Cardiac muscle cell (in vitro differentiated cells and primary cell): ENCODE data around the gene YPEL1. TPM values are rescaled to one million over a fixed set of nuclear protein-coding genes. Genes with fewer than 3 reads are reported as not detected.

Experiments
- DNase-seq, 2 donors: peaks; one replicate each; pipeline versions ENCODE4 v3.0.0 to v3.0.0-alpha.2; 2010 to 2017; ENCODE audit warnings: low read depth in 1 of 2, low spot score in 1 of 2
- H3K27ac ChIP-seq: fragments of 200-600 bp; sonication (generic); 2 replicates; pipeline ENCODE4 v1.5.1; 2016
- H3K27me3 ChIP-seq: fragments of 200-600 bp; sonication (generic); 2 replicates; pipeline ENCODE4 v1.6.0; 2016; ENCODE audit warnings: control low read depth
- H3K36me3 ChIP-seq: fragments of 200-600 bp; sonication (generic); 2 replicates; pipeline ENCODE4 v1.5.1; 2016; ENCODE audit warnings: control low read depth
- H3K4me1 ChIP-seq: fragments of 200-600 bp; sonication (generic); 2 replicates; pipeline ENCODE4 v1.8.1; 2017; ENCODE audit warnings: low read depth, mild to moderate bottlenecking, mixed run types
- H3K4me3 ChIP-seq: fragments of 200-600 bp; sonication (generic); 2 replicates; pipeline ENCODE4 v1.5.1; 2016; ENCODE audit warnings: mild to moderate bottlenecking
- H3K9me3 ChIP-seq: fragments of 200-600 bp; sonication (generic); 2 replicates; pipeline ENCODE4 v1.5.1; 2017; ENCODE audit warnings: low read depth, mild to moderate bottlenecking, control low read depth
- CTCF ChIP-seq: IDR thresholded peaks from 2 replicates; pipeline ENCODE4 v1.5.1; 2012; ENCODE audit warnings: low read depth, mild to moderate bottlenecking, low read length
- polyA plus RNA-seq: library from polyadenylated mRNA; unstranded; fragments of >200 nt; fragmentation: Nextera tagmentation; extraction: Ambion mirVana; gene quantifications from 2 replicates; pipeline ENCODE4 v1.2.1, GENCODE V29; 2016
- total RNA-seq: library from RNA; depleted of rRNA; stranded (reverse); fragments of >200 nt; gene quantifications from 2 replicates; pipeline ENCODE4 v1.2.3, GENCODE V29; 2016

The YPEL1 gene
- total and polyA plus RNA-seq, 2 experiments from 2014 or later = 20.4 to 22.4 TPM

GRCh38 chr22:21657360-21658032 lies 78.1 kb downstream of the YPEL1 start:
- H3K4me1 ChIP-seq = peaks cover 3% of the 10 kb centered on the region
- DNase-seq = peak; percentile 15 to 88
- no peak for TF ChIP-seq CTCF
- H3K27ac ChIP-seq = no peak overlapping the region
- H3K27me3 ChIP-seq = no peaks in the 10 kb centered on the region
- no peaks in the 10 kb centered on the region for H3K36me3 ChIP-seq
- peak overlapping the region; percentile 35 for H3K4me3 ChIP-seq
- no peaks in the 10 kb centered on the region for H3K9me3 ChIP-seq

- DNase-seq = no peak
- Histone ChIP-seq H3K4me1 (peaks cover 4% of the 10 kb centered on the region), H3K4me3 (peak overlapping the region; percentile 35), H3K9me3 (no peaks in the 10 kb centered on the region), H3K36me3 (no peaks in the 10 kb centered on the region), H3K27me3 (no peaks in the 10 kb centered on the region), H3K27ac (no peak overlapping the region)
- no peak for TF ChIP-seq CTCF
Observed at GRCh38 chr22:21657020-21657359, 78.6 kb downstream of the YPEL1 start.

GRCh38 chr22:21652547-21653545 lies 82.7 kb downstream of the YPEL1 start:
- H3K27me3 ChIP-seq = no peaks in the 10 kb centered on the region
- H3K9me3 ChIP-seq = no peaks in the 10 kb centered on the region
- no peak overlapping the region for H3K27ac ChIP-seq
- H3K4me3 ChIP-seq = peak overlapping the region; percentile 32
- no peaks in the 10 kb centered on the region for H3K36me3 ChIP-seq
- no peak for TF ChIP-seq CTCF
- DNase-seq = no peak
- peaks cover 13% of the 10 kb centered on the region for H3K4me1 ChIP-seq

GRCh38 chr22:21652010-21652546 lies 83.5 kb downstream of the YPEL1 start:
- no peak for TF ChIP-seq CTCF
- H3K27ac ChIP-seq = no peak overlapping the region
- H3K27me3 ChIP-seq = no peaks in the 10 kb centered on the region
- H3K4me3 ChIP-seq = peak overlapping the region; percentile 32
- H3K4me1 ChIP-seq = peaks cover 13% of the 10 kb centered on the region
- DNase-seq = peak; percentile 88 to 95
- no peaks in the 10 kb centered on the region for H3K9me3 ChIP-seq
- no peaks in the 10 kb centered on the region for H3K36me3 ChIP-seq

GRCh38 chr22:21651521-21652009 lies 84.0 kb downstream of the YPEL1 start:
- no peaks in the 10 kb centered on the region for H3K9me3 ChIP-seq
- no peaks in the 10 kb centered on the region for H3K36me3 ChIP-seq
- no peaks in the 10 kb centered on the region for H3K27me3 ChIP-seq
- peaks cover 13% of the 10 kb centered on the region for H3K4me1 ChIP-seq
- DNase-seq = no peak
- no peak for TF ChIP-seq CTCF
- H3K27ac ChIP-seq = no peak overlapping the region
- H3K4me3 ChIP-seq = peak overlapping the region; percentile 32
